Stomach (tissue), 4 donors: ENCODE measurements around the gene FOXP2.
"Not testable (repeated sequence)": the region's sequence is repeated elsewhere in the genome, so short reads cannot be mapped to it uniquely, and the experiment has no call there.

ENCODE experiments used
- CTCF ChIP-seq, 7 experiments: fragments of 450-650 bp in 4 of 7; fragments of 200-600 bp in 3 of 7; sonication (generic) in 3 of 7; IDR thresholded peaks; one replicate each; pipeline ENCODE4 v1.5.1; 2016 to 2019; ENCODE audit warnings: antibody characterized with exemption in 7 of 7, control low read depth in 2 of 7, mild to moderate bottlenecking in 1 of 7
- EP300 ChIP-seq: sonication (generic); formaldehyde crosslinking; IDR thresholded peaks from one replicate; pipeline ENCODE4 v1.6.1; 2017; ENCODE audit warnings: antibody characterized with exemption
- POLR2A ChIP-seq, 4 donors: fragments of 450-650 bp; IDR thresholded peaks; one replicate each; pipeline ENCODE4 v1.6.1; 2016; ENCODE audit warnings: antibody characterized with exemption in 4 of 4, control low read depth in 2 of 4, mild to moderate bottlenecking in 1 of 4, moderate library complexity in 1 of 4
- POLR2AphosphoS5 ChIP-seq, 3 donors: sonication (generic); formaldehyde crosslinking; IDR thresholded peaks; one replicate each; pipeline ENCODE4 v1.6.1; 2016; ENCODE audit warnings: antibody characterized with exemption in 3 of 3

- TF ChIP-seq CTCF (IDR thresholded peaks at IDR 0.05); POLR2A (IDR thresholded peaks at IDR 0.05); EP300; POLR2AphosphoS5 (IDR thresholded peaks at IDR 0.05): not testable (repeated sequence)
These were observed 30.3 kb upstream of the FOXP2 start for GRCh38 chr7:114384346-114384745.
